ENCODE results near the gene OR51B4.

DNA sequence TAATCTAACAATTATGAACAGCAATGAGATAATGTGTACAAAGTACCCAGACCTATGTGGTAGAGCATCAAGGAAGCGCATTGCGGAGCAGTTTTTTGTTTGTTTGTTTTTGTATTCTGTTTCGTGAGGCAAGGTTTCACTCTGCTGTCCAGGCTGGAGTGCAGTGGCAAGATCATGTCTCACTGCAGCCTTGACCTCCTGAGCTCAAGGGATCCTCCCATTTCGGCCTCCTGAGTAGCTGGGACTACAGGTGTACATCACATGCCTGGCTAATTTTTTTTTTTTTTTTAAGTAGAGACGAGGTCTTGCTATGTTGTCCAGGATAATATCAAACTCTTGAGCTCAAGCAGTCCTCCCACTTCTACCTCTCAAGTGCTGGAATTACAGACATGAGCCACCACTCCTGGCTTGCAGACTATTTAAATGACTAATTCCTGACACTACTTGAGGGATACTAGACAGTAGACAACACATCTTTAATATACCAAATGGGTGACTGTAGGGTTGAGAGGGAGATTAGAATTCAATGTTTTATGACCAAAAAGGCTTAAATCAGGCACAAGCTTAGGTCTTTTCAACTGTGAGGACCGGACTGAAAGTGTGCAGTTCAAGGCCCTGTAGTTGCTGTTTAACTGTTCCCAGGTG, 12.7 kb downstream of the OR51B4 start:
- TF ChIP-seq POLR2A (IDR thresholded peaks at IDR 0.05) = no peak
- TF ChIP-seq, protein P1, sequence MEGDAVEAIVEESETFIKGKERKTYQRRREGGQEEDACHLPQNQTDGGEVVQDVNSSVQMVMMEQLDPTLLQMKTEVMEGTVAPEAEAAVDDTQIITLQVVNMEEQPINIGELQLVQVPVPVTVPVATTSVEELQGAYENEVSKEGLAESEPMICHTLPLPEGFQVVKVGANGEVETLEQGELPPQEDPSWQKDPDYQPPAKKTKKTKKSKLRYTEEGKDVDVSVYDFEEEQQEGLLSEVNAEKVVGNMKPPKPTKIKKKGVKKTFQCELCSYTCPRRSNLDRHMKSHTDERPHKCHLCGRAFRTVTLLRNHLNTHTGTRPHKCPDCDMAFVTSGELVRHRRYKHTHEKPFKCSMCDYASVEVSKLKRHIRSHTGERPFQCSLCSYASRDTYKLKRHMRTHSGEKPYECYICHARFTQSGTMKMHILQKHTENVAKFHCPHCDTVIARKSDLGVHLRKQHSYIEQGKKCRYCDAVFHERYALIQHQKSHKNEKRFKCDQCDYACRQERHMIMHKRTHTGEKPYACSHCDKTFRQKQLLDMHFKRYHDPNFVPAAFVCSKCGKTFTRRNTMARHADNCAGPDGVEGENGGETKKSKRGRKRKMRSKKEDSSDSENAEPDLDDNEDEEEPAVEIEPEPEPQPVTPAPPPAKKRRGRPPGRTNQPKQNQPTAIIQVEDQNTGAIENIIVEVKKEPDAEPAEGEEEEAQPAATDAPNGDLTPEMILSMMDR (IDR thresholded peaks at IDR 0.05) = no peak

All from breast epithelium (tissue), 3 donors.